H1 (cell line): ENCODE measurements around the gene AFAP1L2. TPM values are rescaled to one million over a fixed set of nuclear protein-coding genes. Genes with fewer than 3 reads are reported as not detected.

Experiments
- CTCF ChIA-PET: fragments of 300-600 bp; sonication (Branson Sonifier 250); formaldehyde crosslinking; loops from one replicate; lab custom pipeline; 2021; ENCODE audit not compliant: partially characterized antibody; lab: Charles Lee
- POLR2A ChIA-PET: fragments of 300-600 bp; sonication (Branson Sonifier 250); formaldehyde crosslinking; loops from one replicate; lab custom pipeline; 2021; ENCODE audit warnings: inconsistent platforms; ENCODE audit not compliant: partially characterized antibody; lab: Charles Lee
- DNase-seq, 2 experiments: peaks; one replicate each; pipeline versions ENCODE4 v3.0.0 to v3.0.0-alpha.2; 2010 to 2022; ENCODE audit warnings: low spot score in 2 of 2, low read depth in 1 of 2, mixed read lengths in 1 of 2
- FAIRE-seq: peaks from 2 replicates; lab custom pipeline; 2011; peaks lifted over from hg19 to GRCh38; lab: Jason Lieb, UNC
- H2AFZ ChIP-seq: 2 replicates; pipeline ENCODE4 v1.8.1; 2012; ENCODE audit warnings: low read length, inconsistent platforms
- H2AK5ac ChIP-seq: 2 replicates; pipeline ENCODE4 v1.6.1; 2013; ENCODE audit warnings: low read depth, low read length
- H2BK120ac ChIP-seq: replicated peaks from 2 replicates; pipeline ENCODE3; 2013; ENCODE audit warnings: low read depth, low read length, inconsistent platforms
- H2BK12ac ChIP-seq: 2 replicates; pipeline ENCODE4 v1.6.1; 2013; ENCODE audit warnings: low read depth, low read length
- H2BK15ac ChIP-seq: 2 replicates; pipeline ENCODE4 v1.6.1; 2013; ENCODE audit warnings: low read length
- H2BK20ac ChIP-seq: 2 replicates; pipeline ENCODE4 v1.6.1; 2013; ENCODE audit warnings: low read length
- H2BK5ac ChIP-seq: 2 replicates; pipeline ENCODE4 v1.6.1; 2013; ENCODE audit warnings: low read depth, low read length
- H3K14ac ChIP-seq: 2 replicates; pipeline ENCODE4 v1.6.1; 2013; ENCODE audit warnings: inconsistent platforms; ENCODE audit not compliant: insufficient read length
- H3K18ac ChIP-seq: 2 replicates; pipeline ENCODE4 v1.6.1; 2013; ENCODE audit warnings: low read length; ENCODE audit errors: extremely low read depth
- H3K23ac ChIP-seq: 2 replicates; pipeline ENCODE4 v1.6.1; 2013; ENCODE audit warnings: inconsistent platforms; ENCODE audit not compliant: insufficient read length
- H3K23me2 ChIP-seq: 2 replicates; pipeline ENCODE4 v1.6.1; 2013; ENCODE audit warnings: low read depth, low read length
- H3K27ac ChIP-seq: 2 replicates; pipeline ENCODE4 v1.6.1; 2011; ENCODE audit warnings: low read depth, low read length, inconsistent platforms
- H3K27me3 ChIP-seq, 4 experiments: replicated peaks in 1 of 4; 1 replicate in 1 of 4; 2 replicates in 3 of 4; pipeline versions ENCODE4 v1.6.1 to v1.8.1; 2011 to 2013; ENCODE audit warnings: low read length in 3 of 4, mild to moderate bottlenecking in 3 of 4, inconsistent platforms in 2 of 4, mixed read lengths in 2 of 4, moderate library complexity in 1 of 4; ENCODE audit not compliant: control insufficient read depth in 3 of 4, insufficient read depth in 3 of 4; ENCODE audit errors: extremely low read depth in 1 of 4
- H3K36me3 ChIP-seq, 4 experiments: 2 replicates each; pipeline versions ENCODE4 v1.6.1 to v1.8.1; 2011 to 2013; ENCODE audit warnings: mild to moderate bottlenecking in 4 of 4, low read length in 3 of 4, moderate library complexity in 2 of 4, control low read depth in 1 of 4, inconsistent platforms in 1 of 4; ENCODE audit not compliant: insufficient read depth in 4 of 4, control insufficient read depth in 2 of 4
- H3K4ac ChIP-seq: replicated peaks from 2 replicates; pipeline ENCODE3; 2013; ENCODE audit warnings: low read length, low read depth, mixed read lengths, inconsistent platforms; ENCODE audit not compliant: insufficient read length
- H3K4me1 ChIP-seq, 4 experiments: replicated peaks in 1 of 4; 1 replicate in 1 of 4; 2 replicates in 3 of 4; pipeline versions ENCODE4 v1.6.1 to v1.8.1; 2011 to 2013; ENCODE audit warnings: low read length in 3 of 4, inconsistent platforms in 2 of 4, mixed read lengths in 1 of 4; ENCODE audit not compliant: insufficient read depth in 4 of 4, control insufficient read depth in 3 of 4
- H3K4me2 ChIP-seq, 2 experiments: 2 replicates each; pipeline versions ENCODE4 v1.6.1 to v1.8.1; 2011 to 2013; ENCODE audit warnings: low read depth in 2 of 2, low read length in 2 of 2, control low read depth in 1 of 2, inconsistent platforms in 1 of 2, mild to moderate bottlenecking in 1 of 2; ENCODE audit not compliant: insufficient read depth in 1 of 2
- H3K4me3 ChIP-seq, 4 experiments: fragments of 200-600, 300-600 bp in 1 of 4; sonication (generic), shearing (Covaris generic), sonication (Bioruptor Twin) in 1 of 4; 2 replicates each; pipeline versions ENCODE4 v1.5.1 to v1.8.1; 2011 to 2016; ENCODE audit warnings: low read length in 4 of 4, low read depth in 3 of 4, control low read depth in 2 of 4, inconsistent platforms in 2 of 4, mild to moderate bottlenecking in 2 of 4, mixed read lengths in 1 of 4, moderate library complexity in 1 of 4; ENCODE audit not compliant: insufficient read depth in 2 of 4; ENCODE audit errors: extremely low read depth in 1 of 4
- H3K56ac ChIP-seq: replicated peaks from 2 replicates; pipeline ENCODE3; 2013; ENCODE audit warnings: low read depth, mild to moderate bottlenecking, mixed read lengths, low read length, inconsistent platforms; ENCODE audit not compliant: insufficient read length
- H3K79me1 ChIP-seq: 2 replicates; pipeline ENCODE4 v1.6.1; 2013; ENCODE audit warnings: low read depth, low read length, control low read depth
- H3K79me2 ChIP-seq, 2 experiments: 2 replicates each; pipeline versions ENCODE4 v1.6.1 to v1.8.1; 2012 to 2013; ENCODE audit warnings: low read length in 2 of 2, mild to moderate bottlenecking in 2 of 2, inconsistent platforms in 1 of 2; ENCODE audit not compliant: insufficient read depth in 2 of 2, control insufficient read depth in 1 of 2
- H3K9ac ChIP-seq, 4 experiments: replicated peaks in 1 of 4; 1 replicate in 1 of 4; 2 replicates in 3 of 4; pipeline versions ENCODE4 v1.6.1 to v1.8.1; 2011 to 2013; ENCODE audit warnings: low read depth in 3 of 4, low read length in 3 of 4, control low read depth in 2 of 4, mild to moderate bottlenecking in 2 of 4, moderate library complexity in 2 of 4, inconsistent platforms in 1 of 4; ENCODE audit errors: extremely low read depth in 1 of 4
- H3K9me3 ChIP-seq, 2 experiments: 2 replicates each; pipeline versions ENCODE4 v1.6.1 to v1.8.1; 2012 to 2013; ENCODE audit warnings: mild to moderate bottlenecking in 2 of 2, moderate library complexity in 2 of 2, control low read depth in 1 of 2, inconsistent platforms in 1 of 2, low read depth in 1 of 2, low read length in 1 of 2, mixed read lengths in 1 of 2; ENCODE audit not compliant: insufficient read depth in 2 of 2
- H4K20me1 ChIP-seq, 2 experiments: replicated peaks in 1 of 2; 2 replicates each; pipeline versions ENCODE3 to v1.8.1; 2011 to 2013; ENCODE audit warnings: inconsistent platforms in 2 of 2, low read length in 2 of 2, mild to moderate bottlenecking in 1 of 2; ENCODE audit not compliant: insufficient read depth in 2 of 2, control insufficient read depth in 1 of 2
- H4K5ac ChIP-seq: 2 replicates; pipeline ENCODE4 v1.6.1; 2013; ENCODE audit warnings: low read length, low read depth, mixed read lengths, inconsistent platforms; ENCODE audit not compliant: insufficient read length
- H4K8ac ChIP-seq: 2 replicates; pipeline ENCODE4 v1.8.0; 2013; ENCODE audit warnings: mild to moderate bottlenecking, moderate library complexity, low read length, inconsistent platforms; ENCODE audit not compliant: insufficient read depth; ENCODE audit errors: extremely low read depth
- H4K91ac ChIP-seq: replicated peaks from 2 replicates; pipeline ENCODE3; 2013; ENCODE audit warnings: low read length, mixed read lengths, inconsistent platforms; ENCODE audit not compliant: insufficient read length
- ASH2L ChIP-seq: fragments of 200-600, 300-600 bp; sonication (generic); IDR thresholded peaks from one replicate; pipeline ENCODE4 v1.7.1; 2017; ENCODE audit warnings: low read length
- CREB1 ChIP-seq: IDR thresholded peaks from 2 replicates; pipeline ENCODE4 v1.6.1; 2012; ENCODE audit warnings: inconsistent platforms
- RXRA ChIP-seq: IDR thresholded peaks from 2 replicates; pipeline ENCODE4 v1.6.1; 2011; ENCODE audit warnings: low read depth, mild to moderate bottlenecking, low read length, moderate library complexity; ENCODE audit not compliant: insufficient read depth
- SIN3A ChIP-seq, 2 experiments: IDR thresholded peaks in 1 of 2; conservative IDR thresholded peaks in 1 of 2; 2 replicates each; pipeline ENCODE4 v1.6.1; 2011 to 2012; ENCODE audit warnings: low read length in 2 of 2, improper control_type of control experiment in 1 of 2, low read depth in 1 of 2, mild to moderate bottlenecking in 1 of 2
- WGBS, 2 experiments: shearing (Covaris generic) in 1 of 2; methylation state at CpG; one replicate each; pipeline versions ENCODE4 v1.1.6 to v1.1.7; 2013 to 2015; ENCODE audit warnings: low lambda C conversion rate in 2 of 2, mixed read lengths in 2 of 2, inconsistent platforms in 1 of 2, low coverage in 1 of 2, missing lambda C conversion rate in 1 of 2; ENCODE audit not compliant: insufficient replicate concordance in 2 of 2, insufficient coverage in 1 of 2, insufficient read length in 1 of 2; ENCODE audit errors: extremely low coverage in 1 of 2, missing lambda C conversion rate in 1 of 2; 5-methylcytosine and 5-hydroxymethylcytosine counted together
- polyA plus RNA-seq, 7 experiments: library from polyadenylated mRNA; depleted of rRNA in 3 of 7; stranded (reverse) in 5 of 7; unstranded in 2 of 7; fragments of >200 nt in 5 of 7; fragments of 200-250 nt in 2 of 7; gene quantifications; 1 replicate in 5 of 7; 2 replicates in 1 of 7; 4 replicates in 1 of 7; pipeline versions ENCODE4 v1.2.1 to v1.2.3, GENCODE V29; 2011 to 2013; ENCODE audit warnings: missing spikeins in 2 of 7, mixed read lengths in 2 of 7
- total RNA-seq: library from RNA; stranded (reverse); fragmentation: NEBNext Ultra II Directional; extraction: Animal tissue kit (Norgen Biotek cat#: 25700); gene quantifications from 2 replicates; pipeline ENCODE4 v1.2.1, GENCODE V29; 2021

Gene AFAP1L2
- total and polyA plus RNA-seq, 2 of the 8 experiments (the other 6 are each of a cell fraction or from before 2014, with no cell fraction given) = 3.9 to 6.4 TPM

- no peak overlapping the region for H2BK20ac ChIP-seq
- H4K8ac ChIP-seq = no peak overlapping the region
- H2BK5ac ChIP-seq = no peak overlapping the region
- H3K18ac ChIP-seq = no peak overlapping the region
- no peaks in the 10 kb centered on the region for H3K23me2 ChIP-seq
- H3K4me3 ChIP-seq = no peak overlapping the region
- no peak overlapping the region for H3K27ac ChIP-seq
- no peak for TF ChIP-seq CREB1
- TF ChIP-seq RXRA = no peak
- TF ChIP-seq SIN3A (conservative IDR thresholded peaks at IDR 0.05 in 1 of 2, IDR thresholded peaks at IDR 0.05 in 1 of 2; ENCODE audit: low read depth in 1 of 2, low read length in 2 of 2) = no peak
- no peak for TF ChIP-seq ASH2L
- WGBS, 2 experiments = 87% methylated on average over 5 of the region's 5 CpGs; no CpG with 5 or more reads in 1 of the 2 experiments
- H3K79me1 ChIP-seq = no peaks in the 10 kb centered on the region
- no peaks in the 10 kb centered on the region for H3K4me1 ChIP-seq
- H4K91ac ChIP-seq = no peak overlapping the region
- no peaks in the 10 kb centered on the region for H3K27me3 ChIP-seq
- H3K9me3 ChIP-seq = no peaks in the 10 kb centered on the region
- DNase-seq = no peak
- no peak overlapping the region for H3K4ac ChIP-seq
- H2AFZ ChIP-seq = no peak overlapping the region
- H3K56ac ChIP-seq = no peak overlapping the region
- no peaks in the 10 kb centered on the region for H3K79me2 ChIP-seq
- no peak overlapping the region for H3K23ac ChIP-seq
- H4K20me1 ChIP-seq = no peaks in the 10 kb centered on the region
- H2BK12ac ChIP-seq = no peak overlapping the region
- H3K9ac ChIP-seq = no peak overlapping the region
- ChIA-PET CTCF (interaction anchor here (0.9 to 1.9 kb wide), 4 partner anchors 9 to 462 kb away, joined by 3 to 7 read pairs (median 4); no protein-coding TSS in a partner anchor), POLR2A (no interaction called here)
- H3K4me2 ChIP-seq = no peak overlapping the region
- H2BK15ac ChIP-seq = no peak overlapping the region
- no peak for FAIRE-seq
- H3K36me3 ChIP-seq = no peaks in the 10 kb centered on the region
- H3K14ac ChIP-seq = no peak overlapping the region
- no peak overlapping the region for H2AK5ac ChIP-seq
- no peak overlapping the region for H4K5ac ChIP-seq
- H2BK120ac ChIP-seq = no peak overlapping the region
Observed at GRCh38 chr10:114260366-114260765, 143.9 kb downstream of the AFAP1L2 start.
